Naive thymus-derived CD4-positive, alpha-beta T cell (primary cell): ENCODE measurements around the gene B9D2. TPM values are rescaled to one million over a fixed set of nuclear protein-coding genes. Genes with fewer than 3 reads are reported as not detected.
A peak's percentile ranks its signal among the peaks of the same experiment; 100 is the strongest.

Experiments used
- ATAC-seq: fragments of 150-1000 bp; cut with Tn5 transposase; 2 replicates; pipeline ENCODE4 v1.10.0; 2021; ENCODE audit warnings: mild to moderate bottlenecking, moderate library complexity
- CTCF ChIA-PET: fragments of 350-600 bp; sonication (Branson Sonifier 250); formaldehyde crosslinking; loops from one replicate; lab custom pipeline; 2021; ENCODE audit warnings: antibody characterized with exemption; lab: Charles Lee
- POLR2A ChIA-PET: fragments of 350-600 bp; sonication (Branson Sonifier 250); formaldehyde crosslinking; loops from one replicate; lab custom pipeline; 2021; ENCODE audit warnings: antibody characterized with exemption, inconsistent platforms; lab: Charles Lee
- DNase-seq, 9 donors: peaks; one replicate each; pipeline versions ENCODE4 v3.0.0 to v3.0.0-alpha.2; 2020 to 2022; ENCODE audit warnings: mixed read lengths in 1 of 9
- H3K27ac ChIP-seq: one replicate; pipeline ENCODE4 v1.7.0; 2013; ENCODE audit warnings: mild to moderate bottlenecking, low read depth, low read length, moderate library complexity
- H3K27me3 ChIP-seq, 2 donors: one replicate each; pipeline ENCODE4 v1.7.0; 2013; ENCODE audit warnings: low read length in 2 of 2, mild to moderate bottlenecking in 2 of 2, moderate library complexity in 2 of 2; ENCODE audit not compliant: control insufficient read depth in 2 of 2, insufficient read depth in 2 of 2
- H3K36me3 ChIP-seq, 3 experiments: 1 replicate in 2 of 3; 2 replicates in 1 of 3; pipeline ENCODE4 v1.7.0; 2013; ENCODE audit warnings: low read length in 3 of 3, mild to moderate bottlenecking in 3 of 3, moderate library complexity in 1 of 3; ENCODE audit not compliant: insufficient read depth in 3 of 3, control insufficient read depth in 2 of 3
- H3K4me1 ChIP-seq, 2 donors: one replicate each; pipeline ENCODE4 v1.7.0; 2013; ENCODE audit warnings: low read length in 2 of 2, mild to moderate bottlenecking in 2 of 2, moderate library complexity in 1 of 2; ENCODE audit not compliant: control insufficient read depth in 2 of 2, insufficient read depth in 2 of 2
- H3K4me3 ChIP-seq: 2 replicates; pipeline ENCODE4 v1.7.0; 2013; ENCODE audit warnings: mild to moderate bottlenecking, low read length
- H3K9me3 ChIP-seq, 3 experiments: 1 replicate in 2 of 3; 2 replicates in 1 of 3; pipeline ENCODE4 v1.7.0; 2013; ENCODE audit warnings: low read length in 3 of 3; ENCODE audit not compliant: control insufficient read depth in 2 of 3
- H3K27ac Mint-ChIP-seq, 9 donors: one replicate each; pipeline ENCODE4 v1.8.0; 2020 to 2022; ENCODE audit warnings: mixed read lengths in 9 of 9, mild to moderate bottlenecking in 8 of 9, moderate library complexity in 5 of 9, inconsistent platforms in 2 of 9
- H3K27me3 Mint-ChIP-seq, 5 donors: one replicate each; pipeline ENCODE4 v1.8.0; 2021 to 2022; ENCODE audit warnings: mixed read lengths in 5 of 5, mild to moderate bottlenecking in 1 of 5
- H3K36me3 Mint-ChIP-seq, 5 donors: one replicate each; pipeline ENCODE4 v1.8.0; 2020 to 2022; ENCODE audit warnings: mixed read lengths in 5 of 5, mild to moderate bottlenecking in 3 of 5, inconsistent platforms in 1 of 5
- H3K4me1 Mint-ChIP-seq, 7 donors: one replicate each; pipeline ENCODE4 v1.8.0; 2020 to 2022; ENCODE audit warnings: mixed read lengths in 7 of 7, mild to moderate bottlenecking in 3 of 7, inconsistent platforms in 1 of 7
- H3K4me3 Mint-ChIP-seq, 10 donors: one replicate each; pipeline ENCODE4 v1.8.0; 2020 to 2022; ENCODE audit warnings: mild to moderate bottlenecking in 10 of 10, mixed read lengths in 10 of 10, moderate library complexity in 6 of 10, inconsistent platforms in 2 of 10
- H3K9me3 Mint-ChIP-seq, 11 donors: one replicate each; pipeline ENCODE4 v1.8.0; 2020 to 2022; ENCODE audit warnings: mixed read lengths in 11 of 11, mild to moderate bottlenecking in 4 of 11, inconsistent platforms in 1 of 11, moderate library complexity in 1 of 11
- intact Hi-C, 2 donors: fragments of 100-400 bp; cut with micrococcal nuclease; formaldehyde crosslinking; loops; one replicate each; pipeline ENCODE4 v1.15.1; 2023
- polyA plus RNA-seq, 2 donors: library from polyadenylated mRNA; unstranded; fragments of 300-500 nt; fragmentation: Illumina TruSeq; gene quantifications; one replicate each; pipeline ENCODE4 v1.2.3, GENCODE V29; 2021
- total RNA-seq, 6 experiments: library from RNA in 5 of 6; stranded (reverse) in 5 of 6; gene quantifications; 1 replicate in 5 of 6; 2 replicates in 1 of 6; pipeline ENCODE4 v1.2.3 and lab custom pipeline; 2021 to 2026

B9D2 gene
- total and polyA plus RNA-seq, 7 experiments from 2014 or later: 11.6 to 38.9 (median 18.0) TPM

- H3K27me3 ChIP-seq: no peaks in the 10 kb centered on the region
- CTCF ChIA-PET: no interaction called here
- Mint-ChIP-seq H3K4me3 (no peak overlapping the region), H3K4me1 (peaks cover 26 to 52% (median 41%) of the 10 kb centered on the region in 7 donors), H3K36me3 (peaks cover 0 to 4% (median 3%) of the 10 kb centered on the region in 5 donors), H3K9me3 (no peaks in the 10 kb centered on the region), H3K27me3 (no peaks in the 10 kb centered on the region), H3K27ac (no peak overlapping the region)
- H3K4me3 ChIP-seq: no peak overlapping the region
- peaks cover 0 to 17% (median 0%) of the 10 kb centered on the region in 3 experiments for H3K36me3 ChIP-seq
- intact Hi-C loops: no loop called here
- peaks cover 11% of the 10 kb centered on the region in 2 donors for H3K4me1 ChIP-seq
- H3K9me3 ChIP-seq: no peaks in the 10 kb centered on the region
- POLR2A ChIA-PET: no interaction called here
- no peak overlapping the region for H3K27ac ChIP-seq
- DNase-seq: no peak
- ATAC-seq: no peak
Measured at GRCh38 chr19:41402010-41402409, 38.1 kb upstream of the B9D2 start.

- no peak for DNase-seq
- POLR2A ChIA-PET: no interaction called here
- CTCF ChIA-PET: no interaction called here
- Histone ChIP-seq H3K36me3 (peaks cover 0 to 17% (median 0%) of the 10 kb centered on the region in 3 experiments), H3K27ac (no peak overlapping the region), H3K9me3 (no peaks in the 10 kb centered on the region), H3K4me3 (no peak overlapping the region), H3K4me1 (peaks cover 11 to 13% of the 10 kb centered on the region in 2 donors), H3K27me3 (no peaks in the 10 kb centered on the region)
- Mint-ChIP-seq H3K4me1 (peaks cover 26 to 56% (median 42%) of the 10 kb centered on the region in 7 donors), H3K9me3 (no peaks in the 10 kb centered on the region), H3K27me3 (no peaks in the 10 kb centered on the region), H3K36me3 (peaks cover 0 to 4% (median 3%) of the 10 kb centered on the region in 5 donors), H3K4me3 (no peak overlapping the region), H3K27ac (peak overlapping the region in 1 of 9 donors; percentile 54)
- intact Hi-C loops: no loop called here
- no peak for ATAC-seq
Measured at GRCh38 chr19:41401483-41401882, 37.5 kb upstream of the B9D2 start.

GRCh38 chr19:41399525-41399924, 35.6 kb upstream of the B9D2 start:
- H3K27me3 ChIP-seq: no peaks in the 10 kb centered on the region
- peaks cover 0 to 10% (median 6%) of the 10 kb centered on the region in 5 donors for H3K36me3 Mint-ChIP-seq
- peaks cover 33 to 71% (median 55%) of the 10 kb centered on the region in 7 donors for H3K4me1 Mint-ChIP-seq
- H3K4me1 ChIP-seq: peaks cover 19 to 23% of the 10 kb centered on the region in 2 donors
- H3K27ac Mint-ChIP-seq: peak overlapping the region in 6 of 9 donors; percentile 1 to 100 (median 70)
- intact Hi-C loops: loop anchor here (5.0 to 10.0 kb wide), 3 partner anchors 682 to 1023 kb away; partner anchors contain the start of genes COQ8B (in 1 of the 2), ITPKC (in 1 of the 2) and SERTAD3 (in 1 of the 2)
- no peaks in the 10 kb centered on the region for H3K9me3 ChIP-seq
- H3K4me3 ChIP-seq: no peak overlapping the region
- no peak for DNase-seq
- ChIA-PET POLR2A (interaction anchor here (0.5 to 4.3 kb wide), 3 partner anchors 13 to 35 kb away, joined by 3 to 20 read pairs (median 5); partner anchors contain the start of gene B9D2), CTCF (interaction anchor here (0.6 kb wide), 1 partner anchor 354 kb away, joined by 5 read pairs; no protein-coding TSS in a partner anchor)
- H3K4me3 Mint-ChIP-seq: peak overlapping the region; percentile 16 to 99 (median 96)
- H3K27ac ChIP-seq: no peak overlapping the region
- peaks cover 0 to 11% (median 0%) of the 10 kb centered on the region in 3 experiments for H3K36me3 ChIP-seq
- H3K27me3 Mint-ChIP-seq: no peaks in the 10 kb centered on the region
- H3K9me3 Mint-ChIP-seq: no peaks in the 10 kb centered on the region
- ATAC-seq: no peak

DNA sequence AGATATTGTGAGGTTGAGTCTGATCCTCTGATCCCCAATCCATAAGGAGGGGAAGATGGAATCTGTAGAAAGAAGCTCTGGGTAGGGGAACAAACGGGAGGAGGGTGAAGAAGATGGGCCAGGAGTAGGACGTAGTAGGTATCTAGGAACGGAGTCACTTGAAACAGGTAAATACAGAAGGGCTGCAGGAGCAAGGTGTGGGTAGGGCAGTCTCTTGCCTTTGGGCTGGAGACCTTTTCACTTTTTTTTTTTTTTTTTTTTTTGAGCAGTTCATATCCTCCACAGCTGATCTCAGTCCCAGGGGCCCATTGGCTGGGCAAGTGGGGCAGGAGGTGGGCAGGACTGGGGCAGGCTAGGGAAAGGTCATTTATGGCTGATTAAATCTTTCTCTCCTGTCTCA, 35.1 kb upstream of the B9D2 start:
- intact Hi-C loops: loop anchor here (5.0 to 10.0 kb wide), 3 partner anchors 682 to 1023 kb away; partner anchors contain the start of genes COQ8B (in 1 of the 2), ITPKC (in 1 of the 2) and SERTAD3 (in 1 of the 2)
- Mint-ChIP-seq H3K4me1 (peaks cover 33 to 71% (median 55%) of the 10 kb centered on the region in 7 donors), H3K4me3 (peak overlapping the region; percentile 95 to 99 (median 98)), H3K27me3 (no peaks in the 10 kb centered on the region), H3K9me3 (no peaks in the 10 kb centered on the region), H3K27ac (peak overlapping the region in 7 of 9 donors; percentile 34 to 100 (median 99)), H3K36me3 (peaks cover 0 to 10% (median 6%) of the 10 kb centered on the region in 5 donors)
- H3K36me3 ChIP-seq: peaks cover 0 to 11% (median 0%) of the 10 kb centered on the region in 3 experiments
- peak overlapping the region; percentile 89 for H3K27ac ChIP-seq
- no peak overlapping the region for H3K4me3 ChIP-seq
- H3K27me3 ChIP-seq: no peaks in the 10 kb centered on the region
- CTCF ChIA-PET: interaction anchor here (0.6 kb wide), 1 partner anchor 354 kb away, joined by 5 read pairs; no protein-coding TSS in a partner anchor
- H3K4me1 ChIP-seq: peaks cover 19 to 23% of the 10 kb centered on the region in 2 donors
- H3K9me3 ChIP-seq: no peaks in the 10 kb centered on the region
- POLR2A ChIA-PET: interaction anchor here (0.5 to 4.3 kb wide), 6 partner anchors 14 to 46 kb away, joined by 3 to 20 read pairs (median 4); partner anchors contain the start of gene B9D2
- ATAC-seq: no peak
- no peak for DNase-seq

- Histone ChIP-seq H3K4me3 (peak overlapping the region; percentile 96), H3K9me3 (no peaks in the 10 kb centered on the region), H3K27me3 (no peaks in the 10 kb centered on the region), H3K27ac (peak overlapping the region; percentile 89), H3K36me3 (peaks cover 0 to 14% (median 0%) of the 10 kb centered on the region in 3 experiments), H3K4me1 (peaks cover 19 to 23% of the 10 kb centered on the region in 2 donors)
- intact Hi-C loops: loop anchor here (5.0 to 10.0 kb wide), 3 partner anchors 681 to 1024 kb away; partner anchors contain the start of genes COQ8B (in 1 of the 2), ITPKC (in 1 of the 2) and SERTAD3 (in 1 of the 2)
- Mint-ChIP-seq H3K4me3 (peak overlapping the region; percentile 95 to 99 (median 98)), H3K27me3 (no peaks in the 10 kb centered on the region), H3K4me1 (peaks cover 35 to 67% (median 58%) of the 10 kb centered on the region in 7 donors), H3K36me3 (peaks cover 0 to 10% (median 6%) of the 10 kb centered on the region in 5 donors), H3K27ac (peak overlapping the region; percentile 99 to 100 (median 100)), H3K9me3 (no peaks in the 10 kb centered on the region)
- ATAC-seq (no peak), DNase-seq (no peak)
- ChIA-PET POLR2A (interaction anchor here (0.6 to 4.3 kb wide), 5 partner anchors 14 to 46 kb away, joined by 3 to 20 read pairs (median 4); partner anchors contain the start of gene B9D2), CTCF (no interaction called here)
Measured at GRCh38 chr19:41398598-41398997, 34.6 kb upstream of the B9D2 start.

- Histone ChIP-seq H3K36me3 (peaks cover 0 to 14% (median 0%) of the 10 kb centered on the region in 3 experiments), H3K27ac (peak overlapping the region; percentile 89), H3K4me1 (peaks cover 19 to 23% of the 10 kb centered on the region in 2 donors), H3K9me3 (no peaks in the 10 kb centered on the region), H3K27me3 (no peaks in the 10 kb centered on the region), H3K4me3 (peak overlapping the region; percentile 96)
- peak overlapping the region; percentile 99 to 100 (median 100) for H3K27ac Mint-ChIP-seq
- intact Hi-C loops: loop anchor here (5.0 to 10.0 kb wide), 3 partner anchors 681 to 1024 kb away; partner anchors contain the start of genes COQ8B (in 1 of the 2), ITPKC (in 1 of the 2) and SERTAD3 (in 1 of the 2)
- POLR2A ChIA-PET: interaction anchor here (1.4 to 4.3 kb wide), 3 partner anchors 33 to 45 kb away, joined by 4 to 20 read pairs (median 4); partner anchors contain the start of gene B9D2
- no peak for ATAC-seq
- CTCF ChIA-PET: no interaction called here
- peaks cover 34 to 61% (median 53%) of the 10 kb centered on the region in 7 donors for H3K4me1 Mint-ChIP-seq
- H3K36me3 Mint-ChIP-seq: peaks cover 0 to 10% (median 6%) of the 10 kb centered on the region in 5 donors
- H3K4me3 Mint-ChIP-seq: peak overlapping the region; percentile 95 to 99 (median 98)
- H3K27me3 Mint-ChIP-seq: no peaks in the 10 kb centered on the region
- DNase-seq: peak in 1 of 9 donors; percentile 20
- no peaks in the 10 kb centered on the region for H3K9me3 Mint-ChIP-seq
Measured at GRCh38 chr19:41398050-41398418, 34.1 kb upstream of the B9D2 start.
